Mesodermal cell (in vitro differentiated cells): ENCODE measurements around the gene HSF2BP.

Experiments used
- H3K27ac ChIP-seq: 2 replicates; pipeline ENCODE4 v1.7.0; 2013; ENCODE audit warnings: mild to moderate bottlenecking, low read depth, low read length, moderate library complexity; ENCODE audit not compliant: severe bottlenecking
- H3K36me3 ChIP-seq: 2 replicates; pipeline ENCODE4 v1.7.1; 2013; ENCODE audit warnings: mild to moderate bottlenecking, low read length, moderate library complexity; ENCODE audit not compliant: control insufficient read depth, insufficient read depth
- H3K4me1 ChIP-seq: one replicate; pipeline ENCODE4 v1.7.1; 2013; ENCODE audit warnings: mild to moderate bottlenecking, low read length; ENCODE audit not compliant: insufficient read depth, control insufficient read depth, poor library complexity, severe bottlenecking
- H3K4me3 ChIP-seq: 2 replicates; pipeline ENCODE4 v1.7.0; 2013; ENCODE audit warnings: low read length, control low read depth, mild to moderate bottlenecking; ENCODE audit not compliant: insufficient read depth, poor library complexity, severe bottlenecking; ENCODE audit errors: extremely low read depth
- H3K9me3 ChIP-seq: 2 replicates; pipeline ENCODE4 v1.7.1; 2013; ENCODE audit warnings: mild to moderate bottlenecking, low read length, moderate library complexity; ENCODE audit not compliant: control insufficient read depth
- WGBS, 2 experiments: methylation state at CpG; one replicate each; pipeline ENCODE4 v1.1.5; 2013; ENCODE audit warnings: missing lambda C conversion rate in 2 of 2; ENCODE audit not compliant: insufficient coverage in 2 of 2; 5-methylcytosine and 5-hydroxymethylcytosine counted together

Gene HSF2BP

GRCh38 chr21:43634618-43635017 is 24.7 kb downstream of the HSF2BP start:
- Histone ChIP-seq H3K27ac (no peak overlapping the region), H3K4me1 (peaks cover 4% of the 10 kb centered on the region), H3K9me3 (no peaks in the 10 kb centered on the region), H3K4me3 (no peak overlapping the region), H3K36me3 (no peaks in the 10 kb centered on the region)
- WGBS, 2 experiments: 92 to 100% methylated on average over 3 to 4 of the region's 5 CpGs

- Histone ChIP-seq H3K36me3 (no peaks in the 10 kb centered on the region), H3K4me3 (no peak overlapping the region), H3K4me1 (peaks cover 4% of the 10 kb centered on the region), H3K9me3 (peaks cover 6% of the 10 kb centered on the region), H3K27ac (no peak overlapping the region)
- 92% methylated on average over 2 of the region's 5 CpGs; no CpG with 5 or more reads in 1 of the 2 experiments for WGBS, 2 experiments
Measured at GRCh38 chr21:43632373-43632905, 26.8 kb downstream of the HSF2BP start.

GRCh38 chr21:43631411-43632107 is 27.7 kb downstream of the HSF2BP start:
- H3K4me1 ChIP-seq: peaks cover 5% of the 10 kb centered on the region
- H3K27ac ChIP-seq: no peak overlapping the region
- peaks cover 6% of the 10 kb centered on the region for H3K9me3 ChIP-seq
- no peaks in the 10 kb centered on the region for H3K36me3 ChIP-seq
- no peak overlapping the region for H3K4me3 ChIP-seq
- 90 to 93% methylated on average over 9 to 10 of the region's 14 CpGs for WGBS, 2 experiments

GRCh38 chr21:43627527-43627926 is 31.8 kb downstream of the HSF2BP start:
- H3K36me3 ChIP-seq: no peaks in the 10 kb centered on the region
- H3K4me1 ChIP-seq: peaks cover 10% of the 10 kb centered on the region
- no peak overlapping the region for H3K4me3 ChIP-seq
- H3K9me3 ChIP-seq: peaks cover 6% of the 10 kb centered on the region
- no peak overlapping the region for H3K27ac ChIP-seq
- WGBS, 2 experiments: 80 to 88% methylated on average over 1 of the region's 2 CpGs

GRCh38 chr21:43626390-43626789 is 32.9 kb downstream of the HSF2BP start:
- WGBS, 2 experiments: 46 to 100% methylated on average over 1 to 2 of the region's 3 CpGs
- Histone ChIP-seq H3K9me3 (peaks cover 6% of the 10 kb centered on the region), H3K4me3 (no peak overlapping the region), H3K4me1 (peaks cover 10% of the 10 kb centered on the region), H3K27ac (peak overlapping the region; percentile 62), H3K36me3 (no peaks in the 10 kb centered on the region)

GRCh38 chr21:43624339-43624738 is 34.9 kb downstream of the HSF2BP start:
- no peak overlapping the region for H3K27ac ChIP-seq
- H3K9me3 ChIP-seq: peaks cover 10% of the 10 kb centered on the region
- 90% methylated on average over 2 to 3 of the region's 4 CpGs for WGBS, 2 experiments
- H3K4me1 ChIP-seq: peaks cover 10% of the 10 kb centered on the region
- H3K36me3 ChIP-seq: no peaks in the 10 kb centered on the region
- no peak overlapping the region for H3K4me3 ChIP-seq

- Histone ChIP-seq H3K4me3 (no peak overlapping the region), H3K9me3 (peaks cover 10% of the 10 kb centered on the region), H3K4me1 (peaks cover 10% of the 10 kb centered on the region), H3K27ac (no peak overlapping the region), H3K36me3 (no peaks in the 10 kb centered on the region)
- WGBS, 2 experiments: 96% methylated on average over 2 of the region's 2 CpGs; no CpG with 5 or more reads in 1 of the 2 experiments
Measured at GRCh38 chr21:43623588-43623987, 35.7 kb downstream of the HSF2BP start.

- peaks cover 5% of the 10 kb centered on the region for H3K9me3 ChIP-seq
- H3K4me3 ChIP-seq: no peak overlapping the region
- H3K27ac ChIP-seq: no peak overlapping the region
- 84 to 96% methylated on average over 2 of the region's 2 CpGs for whole genome bisulfite sequencing, 2 experiments
- peaks cover 10% of the 10 kb centered on the region for H3K4me1 ChIP-seq
- H3K36me3 ChIP-seq: no peaks in the 10 kb centered on the region
Measured at GRCh38 chr21:43622796-43623195, 36.5 kb downstream of the HSF2BP start.

GRCh38 chr21:43619856-43620255 is 39.4 kb downstream of the HSF2BP start:
- peaks cover 5% of the 10 kb centered on the region for H3K9me3 ChIP-seq
- H3K36me3 ChIP-seq: no peaks in the 10 kb centered on the region
- H3K4me1 ChIP-seq: no peaks in the 10 kb centered on the region
- H3K4me3 ChIP-seq: no peak overlapping the region
- H3K27ac ChIP-seq: no peak overlapping the region
- WGBS, 2 experiments: 81 to 88% methylated on average over 1 to 3 of the region's 4 CpGs

- Histone ChIP-seq H3K4me1 (no peaks in the 10 kb centered on the region), H3K36me3 (no peaks in the 10 kb centered on the region), H3K27ac (no peak overlapping the region), H3K9me3 (peaks cover 5% of the 10 kb centered on the region), H3K4me3 (no peak overlapping the region)
- 90 to 93% methylated on average over 3 to 4 of the region's 4 CpGs for WGBS, 2 experiments
Measured at GRCh38 chr21:43619344-43619743, 39.9 kb downstream of the HSF2BP start.

GRCh38 chr21:43618940-43619339 is 40.3 kb downstream of the HSF2BP start:
- Histone ChIP-seq H3K4me1 (no peaks in the 10 kb centered on the region), H3K4me3 (no peak overlapping the region), H3K9me3 (peaks cover 5% of the 10 kb centered on the region), H3K27ac (no peak overlapping the region), H3K36me3 (no peaks in the 10 kb centered on the region)
- WGBS, 2 experiments: 100% methylated on average over 1 of the region's 4 CpGs
